IMR-90 (cell line): Measurements from ENCODE around the gene RND3. TPM values are rescaled to one million over a fixed set of nuclear protein-coding genes. Genes with fewer than 3 reads are reported as not detected.

ENCODE experiments used
- ATAC-seq: fragments of 200-7000 bp; cut with Tn5 transposase; 2 replicates; pipeline ENCODE4 v1.9.1; 2020; ENCODE audit warnings: low read depth, mild to moderate bottlenecking, moderate library complexity
- BruUV-seq: library from RNA; stranded (reverse); fragments of 400-500 nt; replicated peaks from 2 replicates; lab custom pipeline; 2021; lab: Mats Ljungman, UMichigan
- CTCF ChIA-PET: fragments of 300-600 bp; formaldehyde crosslinking; extraction: SDS; loops from one replicate; lab custom pipeline; 2021; ENCODE audit warnings: antibody characterized with exemption; lab: Yijun Ruan, JAX
- POLR2A ChIA-PET: fragments of 300-600 bp; sonication (Branson Sonifier 250); formaldehyde crosslinking; loops from one replicate; lab custom pipeline; 2022; ENCODE audit warnings: antibody characterized with exemption; ENCODE audit not compliant: unreplicated experiment; lab: Charles Lee
- DNase-seq: peaks from one replicate; pipeline ENCODE4 v3.0.0; 2013
- H2AFZ ChIP-seq: replicated peaks from 2 replicates; pipeline ENCODE3; 2013; ENCODE audit warnings: low read length, mild to moderate bottlenecking; ENCODE audit not compliant: poor library complexity
- H2AK5ac ChIP-seq: 2 replicates; pipeline ENCODE4 v1.6.1; 2013; ENCODE audit warnings: low read depth, low read length, inconsistent platforms
- H2AK9ac ChIP-seq: replicated peaks from 2 replicates; pipeline ENCODE3; 2013; ENCODE audit warnings: mild to moderate bottlenecking, low read depth, low read length, moderate library complexity; ENCODE audit not compliant: poor library complexity
- H2BK120ac ChIP-seq: 2 replicates; pipeline ENCODE4 v1.6.1; 2013; ENCODE audit warnings: low read depth, low read length, inconsistent platforms
- H2BK15ac ChIP-seq: 3 replicates; pipeline ENCODE4 v1.6.1; 2013; ENCODE audit warnings: low read depth, low read length, inconsistent platforms
- H2BK20ac ChIP-seq: 2 replicates; pipeline ENCODE4 v1.6.1; 2013; ENCODE audit warnings: low read depth, mild to moderate bottlenecking, inconsistent platforms, low read length, moderate library complexity
- H2BK5ac ChIP-seq: 2 replicates; pipeline ENCODE4 v1.6.1; 2013; ENCODE audit warnings: mild to moderate bottlenecking, low read depth, low read length, inconsistent platforms; ENCODE audit not compliant: poor library complexity, severe bottlenecking
- H3K14ac ChIP-seq: replicated peaks from 2 replicates; pipeline ENCODE4 v1.6.1; 2013; ENCODE audit warnings: low read depth, low read length, inconsistent platforms
- H3K18ac ChIP-seq: 2 replicates; pipeline ENCODE4 v1.6.1; 2013; ENCODE audit warnings: low read depth, low read length, control low read depth
- H3K23ac ChIP-seq: 2 replicates; pipeline ENCODE4 v1.6.1; 2013; ENCODE audit warnings: low read depth, low read length, inconsistent platforms
- H3K27ac ChIP-seq: 2 replicates; pipeline ENCODE4 v1.5.1; 2013; ENCODE audit warnings: mild to moderate bottlenecking, control low read depth, low read length; ENCODE audit not compliant: insufficient read depth
- H3K27me3 ChIP-seq: 2 replicates; pipeline ENCODE4 v1.6.1; 2013; ENCODE audit warnings: low read length; ENCODE audit not compliant: control insufficient read depth, insufficient read depth
- H3K36me3 ChIP-seq: 2 replicates; pipeline ENCODE4 v1.6.1; 2013; ENCODE audit warnings: low read length, mixed read lengths; ENCODE audit not compliant: control insufficient read depth, insufficient read depth
- H3K4ac ChIP-seq: 2 replicates; pipeline ENCODE4 v1.6.1; 2013; ENCODE audit warnings: low read depth, low read length, inconsistent platforms
- H3K4me1 ChIP-seq: 2 replicates; pipeline ENCODE4 v1.6.1; 2013; ENCODE audit warnings: low read length, mixed read lengths; ENCODE audit not compliant: control insufficient read depth, insufficient read depth
- H3K4me2 ChIP-seq: 2 replicates; pipeline ENCODE4 v1.6.1; 2013; ENCODE audit warnings: low read depth, mild to moderate bottlenecking, control low read depth, low read length, moderate library complexity
- H3K4me3 ChIP-seq: 2 replicates; pipeline ENCODE4 v1.5.1; 2013; ENCODE audit warnings: low read depth, mild to moderate bottlenecking, control low read depth, low read length, moderate library complexity; ENCODE audit not compliant: insufficient read depth
- H3K56ac ChIP-seq: 2 replicates; pipeline ENCODE4 v1.6.1; 2013; ENCODE audit warnings: low read length, inconsistent platforms; ENCODE audit not compliant: insufficient read depth; ENCODE audit errors: extremely low read depth
- H3K79me1 ChIP-seq, 2 experiments: 2 replicates each; pipeline ENCODE4 v1.6.1; 2013; ENCODE audit warnings: low read length in 2 of 2, inconsistent platforms in 1 of 2, low read depth in 1 of 2
- H3K9ac ChIP-seq: 2 replicates; pipeline ENCODE4 v1.6.1; 2013; ENCODE audit warnings: low read depth, low read length, control low read depth
- H3K9me1 ChIP-seq: 2 replicates; pipeline ENCODE4 v1.6.1; 2013; ENCODE audit warnings: low read length, inconsistent platforms; ENCODE audit not compliant: insufficient read depth
- H3K9me3 ChIP-seq: 2 replicates; pipeline ENCODE4 v1.6.1; 2013; ENCODE audit warnings: low read length; ENCODE audit not compliant: control insufficient read depth, insufficient read depth
- H4K20me1 ChIP-seq: 2 replicates; pipeline ENCODE4 v1.6.1; 2013; ENCODE audit warnings: low read length, inconsistent platforms; ENCODE audit not compliant: insufficient read depth
- H4K5ac ChIP-seq: 2 replicates; pipeline ENCODE4 v1.6.1; 2013; ENCODE audit warnings: mild to moderate bottlenecking, low read depth, low read length, control low read depth
- H4K8ac ChIP-seq, 2 experiments: 2 replicates each; pipeline ENCODE4 v1.6.1; 2013; ENCODE audit warnings: low read depth in 2 of 2, low read length in 2 of 2, control low read depth in 1 of 2, inconsistent platforms in 1 of 2
- H4K91ac ChIP-seq: 2 replicates; pipeline ENCODE4 v1.6.1; 2013; ENCODE audit warnings: low read depth, low read length, inconsistent platforms; ENCODE audit not compliant: insufficient read depth
- BHLHE40 ChIP-seq: fragments of 150-350 bp; IDR thresholded peaks from 2 replicates; pipeline ENCODE4 v1.6.1; 2016; ENCODE audit warnings: mild to moderate bottlenecking, low read depth, low read length
- CEBPB ChIP-seq: IDR thresholded peaks from 2 replicates; pipeline ENCODE4 v1.6.1; 2012; ENCODE audit warnings: low read depth, low read length, improper control_type of control experiment
- CHD1 ChIP-seq: IDR thresholded peaks from 2 replicates; pipeline ENCODE4 v1.6.1; 2012; ENCODE audit warnings: low read depth, low read length, improper control_type of control experiment
- FOS ChIP-seq: fragments of 150-350 bp; IDR thresholded peaks from 2 replicates; pipeline ENCODE4 v1.6.1; 2016; ENCODE audit warnings: low read depth, low read length
- MAZ ChIP-seq: IDR thresholded peaks from 2 replicates; pipeline ENCODE4 v1.6.1; 2012; ENCODE audit warnings: low read depth, mild to moderate bottlenecking, low read length, improper control_type of control experiment, moderate library complexity, borderline replicate concordance
- MXI1 ChIP-seq: IDR thresholded peaks from 2 replicates; pipeline ENCODE4 v1.6.1; 2012; ENCODE audit warnings: low read depth, mild to moderate bottlenecking, low read length, moderate library complexity, borderline replicate concordance
- NFE2L2 ChIP-seq: fragments of 150-350 bp; IDR thresholded peaks from 2 replicates; pipeline ENCODE4 v1.6.1; 2016; ENCODE audit warnings: low read depth, mild to moderate bottlenecking, low read length
- RAD21 ChIP-seq: IDR thresholded peaks from 2 replicates; pipeline ENCODE4 v1.6.1; 2012; ENCODE audit warnings: low read length, improper control_type of control experiment
- RCOR1 ChIP-seq: IDR thresholded peaks from 2 replicates; pipeline ENCODE4 v1.6.1; 2012; ENCODE audit warnings: mild to moderate bottlenecking, low read length, improper control_type of control experiment; ENCODE audit not compliant: insufficient replicate concordance
- SMC3 ChIP-seq: fragments of 150-350 bp; IDR thresholded peaks from 2 replicates; pipeline ENCODE4 v1.6.1; 2016; ENCODE audit warnings: low read depth, mild to moderate bottlenecking, antibody characterized with exemption, low read length, moderate library complexity
- WGBS, 2 experiments: methylation state at CpG; one replicate each; pipeline versions ENCODE4 v1.1.5 to v1.1.7; 2013; ENCODE audit warnings: missing lambda C conversion rate in 2 of 2; ENCODE audit not compliant: insufficient read length in 1 of 2; ENCODE audit errors: extremely low coverage in 2 of 2; 5-methylcytosine and 5-hydroxymethylcytosine counted together
- dilution Hi-C: fragments of 300-500 bp; cut with HindIII; formaldehyde crosslinking; loops from one replicate; pipeline ENCODE4 v1.14.3; 2018; ENCODE audit warnings: low sequenced_read_pairs; ENCODE audit not compliant: unreplicated experiment
- in situ Hi-C: fragments of 300-500 bp; cut with MboI; formaldehyde crosslinking; loops from 3 replicates; pipeline ENCODE4 v1.14.3; 2019; ENCODE audit warnings: low sequenced_read_pairs, inconsistent platforms, mixed read lengths
- intact Hi-C: fragments of 100-400 bp; cut with micrococcal nuclease; formaldehyde crosslinking; loops from 2 replicates; pipeline ENCODE4 v1.10.0; 2022
- polyA plus RNA-seq, 3 experiments: library from polyadenylated mRNA; depleted of rRNA; stranded (reverse); fragments of >200 nt; gene quantifications; 2 replicates each; pipeline ENCODE4 v1.2.3, GENCODE V29; 2012; ENCODE audit warnings: low replicate concordance in 1 of 3
- total RNA-seq: library from RNA; depleted of rRNA; stranded (reverse); fragments of >200 nt; gene quantifications from 2 replicates; pipeline ENCODE4 v1.2.3, GENCODE V29; 2012
- TF ChIP-seq, protein P1 (sequence below): conservative IDR thresholded peaks from 2 replicates; pipeline ENCODE4 v1.5.1; 2012; ENCODE audit warnings: mild to moderate bottlenecking, low read depth, low read length, improper control_type of control experiment
- TF ChIP-seq, protein P2 (sequence below): fragments of 150-350 bp; IDR thresholded peaks from 2 replicates; pipeline ENCODE4 v1.6.1; 2016; ENCODE audit warnings: low read depth, mild to moderate bottlenecking, low read length, moderate library complexity, borderline replicate concordance
- TF ChIP-seq, protein P3 (sequence below): fragments of 150-350 bp; IDR thresholded peaks from 2 replicates; pipeline ENCODE4 v1.6.1; 2017; ENCODE audit warnings: mild to moderate bottlenecking, antibody characterized with exemption, low read length, low read depth

The RND3 gene
- total and polyA plus RNA-seq, 2 of the 4 experiments (the other 2 are of a cell fraction), result 111 to 449 TPM

DNA sequence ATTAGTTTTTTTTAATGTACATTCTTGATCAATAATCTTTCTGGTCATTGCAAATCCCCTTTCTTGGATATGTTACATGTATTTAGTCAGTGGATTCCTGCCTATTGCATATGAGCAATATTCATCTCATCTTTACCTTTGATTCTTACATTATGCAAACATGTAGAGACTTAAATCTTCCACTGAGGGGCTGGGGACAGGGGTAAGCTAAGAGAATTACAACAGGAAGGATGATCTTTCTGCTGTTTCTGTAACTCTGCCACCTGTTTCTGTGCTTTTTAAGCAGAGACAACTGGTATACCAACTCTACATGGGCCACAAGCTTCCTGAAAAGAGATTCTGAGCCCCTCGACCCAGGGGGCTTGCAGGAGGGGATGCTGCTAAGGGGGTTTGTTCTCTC lies 68.6 kb downstream of the RND3 start:
- no peak overlapping the region for H3K9ac ChIP-seq
- H3K27ac ChIP-seq, result no peak overlapping the region
- H3K36me3 ChIP-seq, result no peaks in the 10 kb centered on the region
- H4K5ac ChIP-seq, result no peak overlapping the region
- ChIA-PET POLR2A (no interaction called here), CTCF (no interaction called here)
- DNase-seq (no peak), ATAC-seq (no peak)
- 0 out of 2 replicates have a peak overlapping the region, but pooled peaks have one; percentile 61 for H3K14ac ChIP-seq
- no peak overlapping the region for H3K4me2 ChIP-seq
- H4K8ac ChIP-seq, result no peak overlapping the region
- intact Hi-C loops (no loop called here), in situ Hi-C loops (no loop called here), dilution Hi-C loops (no loop called here)
- no peak overlapping the region for H2AK9ac ChIP-seq
- no peak for TF ChIP-seq CHD1
- TF ChIP-seq BHLHE40, result no peak
- no peak for TF ChIP-seq MAZ
- TF ChIP-seq, protein P1, sequence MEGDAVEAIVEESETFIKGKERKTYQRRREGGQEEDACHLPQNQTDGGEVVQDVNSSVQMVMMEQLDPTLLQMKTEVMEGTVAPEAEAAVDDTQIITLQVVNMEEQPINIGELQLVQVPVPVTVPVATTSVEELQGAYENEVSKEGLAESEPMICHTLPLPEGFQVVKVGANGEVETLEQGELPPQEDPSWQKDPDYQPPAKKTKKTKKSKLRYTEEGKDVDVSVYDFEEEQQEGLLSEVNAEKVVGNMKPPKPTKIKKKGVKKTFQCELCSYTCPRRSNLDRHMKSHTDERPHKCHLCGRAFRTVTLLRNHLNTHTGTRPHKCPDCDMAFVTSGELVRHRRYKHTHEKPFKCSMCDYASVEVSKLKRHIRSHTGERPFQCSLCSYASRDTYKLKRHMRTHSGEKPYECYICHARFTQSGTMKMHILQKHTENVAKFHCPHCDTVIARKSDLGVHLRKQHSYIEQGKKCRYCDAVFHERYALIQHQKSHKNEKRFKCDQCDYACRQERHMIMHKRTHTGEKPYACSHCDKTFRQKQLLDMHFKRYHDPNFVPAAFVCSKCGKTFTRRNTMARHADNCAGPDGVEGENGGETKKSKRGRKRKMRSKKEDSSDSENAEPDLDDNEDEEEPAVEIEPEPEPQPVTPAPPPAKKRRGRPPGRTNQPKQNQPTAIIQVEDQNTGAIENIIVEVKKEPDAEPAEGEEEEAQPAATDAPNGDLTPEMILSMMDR, result no peak
- no peak for TF ChIP-seq NFE2L2
- TF ChIP-seq, protein P2, sequence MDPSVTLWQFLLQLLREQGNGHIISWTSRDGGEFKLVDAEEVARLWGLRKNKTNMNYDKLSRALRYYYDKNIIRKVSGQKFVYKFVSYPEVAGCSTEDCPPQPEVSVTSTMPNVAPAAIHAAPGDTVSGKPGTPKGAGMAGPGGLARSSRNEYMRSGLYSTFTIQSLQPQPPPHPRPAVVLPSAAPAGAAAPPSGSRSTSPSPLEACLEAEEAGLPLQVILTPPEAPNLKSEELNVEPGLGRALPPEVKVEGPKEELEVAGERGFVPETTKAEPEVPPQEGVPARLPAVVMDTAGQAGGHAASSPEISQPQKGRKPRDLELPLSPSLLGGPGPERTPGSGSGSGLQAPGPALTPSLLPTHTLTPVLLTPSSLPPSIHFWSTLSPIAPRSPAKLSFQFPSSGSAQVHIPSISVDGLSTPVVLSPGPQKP, result no peak
- TF ChIP-seq SMC3, result no peak
- TF ChIP-seq RAD21, result no peak
- no peak for TF ChIP-seq MXI1
- no peak for TF ChIP-seq RCOR1
- no peak for TF ChIP-seq FOS
- TF ChIP-seq, protein P3, sequence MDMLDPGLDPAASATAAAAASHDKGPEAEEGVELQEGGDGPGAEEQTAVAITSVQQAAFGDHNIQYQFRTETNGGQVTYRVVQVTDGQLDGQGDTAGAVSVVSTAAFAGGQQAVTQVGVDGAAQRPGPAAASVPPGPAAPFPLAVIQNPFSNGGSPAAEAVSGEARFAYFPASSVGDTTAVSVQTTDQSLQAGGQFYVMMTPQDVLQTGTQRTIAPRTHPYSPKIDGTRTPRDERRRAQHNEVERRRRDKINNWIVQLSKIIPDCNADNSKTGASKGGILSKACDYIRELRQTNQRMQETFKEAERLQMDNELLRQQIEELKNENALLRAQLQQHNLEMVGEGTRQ, result no peak
- TF ChIP-seq CEBPB, result no peak
- H2AK5ac ChIP-seq, result no peak overlapping the region
- no peaks in the 10 kb centered on the region for H4K20me1 ChIP-seq
- H2BK20ac ChIP-seq, result no peak overlapping the region
- no peak overlapping the region; the same call in 1 of the 2 replicates for H3K23ac ChIP-seq
- H3K4me3 ChIP-seq, result no peak overlapping the region
- H3K79me1 ChIP-seq, result no peaks in the 10 kb centered on the region
- no CpG with 5 or more reads among the region's 1 CpG for WGBS, 2 experiments
- H3K27me3 ChIP-seq, result no peaks in the 10 kb centered on the region
- no peak overlapping the region for H2AFZ ChIP-seq
- no peaks in the 10 kb centered on the region for H3K9me3 ChIP-seq
- no peak overlapping the region for H2BK5ac ChIP-seq
- BruUV-seq, result no TSS peak
- H3K4me1 ChIP-seq, result no peaks in the 10 kb centered on the region
- no peak overlapping the region for H2BK15ac ChIP-seq
- 0 out of 2 replicates have a peak, but pooled peaks cover 3% of the 10 kb centered on the region for H3K9me1 ChIP-seq
- no peak overlapping the region for H3K18ac ChIP-seq
- H2BK120ac ChIP-seq, result no peak overlapping the region
- no peak overlapping the region for H3K56ac ChIP-seq
- no peak overlapping the region for H3K4ac ChIP-seq
- no peak overlapping the region; the same call in 1 of the 2 replicates for H4K91ac ChIP-seq
